Measurements from ENCODE around the gene NOP53.
"Not testable (repeated sequence)": the region's sequence is repeated elsewhere in the genome, so short reads cannot be mapped to it uniquely, and the experiment has no call there.

The NOP53 gene

GRCh38 chr19:47755065-47755761, 9.9 kb downstream of the NOP53 start:
- DNase-seq, result no peak

- DNase-seq, result no peak
These were observed 10.6 kb downstream of the NOP53 start for GRCh38 chr19:47755762-47756626.

GRCh38 chr19:47756627-47756929, 11.2 kb downstream of the NOP53 start:
- DNase-seq, result no peak

DNA sequence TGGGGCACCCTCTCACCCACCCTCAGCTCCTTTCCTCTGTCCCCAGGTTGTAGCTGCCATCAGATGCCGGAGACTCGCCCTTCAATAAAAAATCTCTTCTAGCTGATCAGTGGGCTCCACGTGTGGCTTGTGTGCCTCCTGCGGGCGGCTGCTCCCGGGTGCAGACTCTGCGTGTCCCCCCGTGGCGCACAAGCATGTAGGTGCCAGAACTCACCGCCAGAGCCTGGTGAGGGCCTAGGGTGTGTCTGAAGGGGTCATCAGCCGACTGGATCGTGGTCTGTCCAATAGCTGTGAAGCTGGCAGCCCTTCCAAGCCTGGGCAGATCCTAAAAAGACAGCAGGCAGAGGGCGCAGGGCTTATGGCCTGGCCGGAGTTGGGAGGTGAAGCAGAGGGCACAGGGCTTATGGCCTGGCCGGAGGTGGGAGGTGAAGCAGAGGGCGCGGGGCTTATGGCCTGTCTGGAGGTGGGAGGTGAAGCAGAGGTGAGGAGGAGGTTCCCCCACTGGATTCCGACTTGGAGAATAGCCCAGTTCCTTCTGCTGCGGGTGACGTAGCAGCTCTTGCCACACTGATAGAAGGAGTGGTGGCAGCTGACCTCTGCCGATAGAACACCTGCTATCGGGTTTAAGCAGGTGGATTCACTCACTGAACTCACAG, 11.7 kb downstream of the NOP53 start:
- DNase-seq, result no peak

- no peak for DNase-seq
These were observed 12.5 kb downstream of the NOP53 start for GRCh38 chr19:47757617-47758442.

- peak; percentile 23 for DNase-seq
These were observed 13.1 kb downstream of the NOP53 start for GRCh38 chr19:47758443-47758804.

GRCh38 chr19:47760632-47760999, 15.3 kb downstream of the NOP53 start:
- no peak for DNase-seq

- DNase-seq, result no peak
These were observed 16.2 kb downstream of the NOP53 start for GRCh38 chr19:47761566-47761965.

DNA sequence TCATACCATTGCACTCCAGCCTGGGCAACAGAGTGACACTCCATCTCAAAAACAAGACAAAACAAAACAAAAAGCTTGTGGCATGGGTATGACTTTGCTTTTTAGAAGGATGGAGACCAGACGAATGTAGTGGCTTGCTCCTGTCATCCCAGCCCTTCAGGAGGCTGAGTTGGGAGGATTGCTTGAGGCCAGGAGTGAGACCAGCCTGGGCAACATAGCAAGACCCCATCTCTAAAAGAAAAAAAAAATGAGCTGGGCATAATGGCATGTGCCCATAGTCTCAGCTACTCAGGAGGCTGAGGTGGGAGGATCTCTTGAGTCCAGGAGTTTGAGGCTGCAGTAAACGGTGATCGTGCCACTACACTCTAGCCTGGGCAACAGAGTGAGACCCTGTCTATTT, 16.8 kb downstream of the NOP53 start:
- DNase-seq, result no peak

GRCh38 chr19:47762615-47763308, 17.4 kb downstream of the NOP53 start:
- no peak for DNase-seq

- not testable (repeated sequence) for DNase-seq
These were observed 19.4 kb downstream of the NOP53 start for GRCh38 chr19:47764705-47765104.

DNA sequence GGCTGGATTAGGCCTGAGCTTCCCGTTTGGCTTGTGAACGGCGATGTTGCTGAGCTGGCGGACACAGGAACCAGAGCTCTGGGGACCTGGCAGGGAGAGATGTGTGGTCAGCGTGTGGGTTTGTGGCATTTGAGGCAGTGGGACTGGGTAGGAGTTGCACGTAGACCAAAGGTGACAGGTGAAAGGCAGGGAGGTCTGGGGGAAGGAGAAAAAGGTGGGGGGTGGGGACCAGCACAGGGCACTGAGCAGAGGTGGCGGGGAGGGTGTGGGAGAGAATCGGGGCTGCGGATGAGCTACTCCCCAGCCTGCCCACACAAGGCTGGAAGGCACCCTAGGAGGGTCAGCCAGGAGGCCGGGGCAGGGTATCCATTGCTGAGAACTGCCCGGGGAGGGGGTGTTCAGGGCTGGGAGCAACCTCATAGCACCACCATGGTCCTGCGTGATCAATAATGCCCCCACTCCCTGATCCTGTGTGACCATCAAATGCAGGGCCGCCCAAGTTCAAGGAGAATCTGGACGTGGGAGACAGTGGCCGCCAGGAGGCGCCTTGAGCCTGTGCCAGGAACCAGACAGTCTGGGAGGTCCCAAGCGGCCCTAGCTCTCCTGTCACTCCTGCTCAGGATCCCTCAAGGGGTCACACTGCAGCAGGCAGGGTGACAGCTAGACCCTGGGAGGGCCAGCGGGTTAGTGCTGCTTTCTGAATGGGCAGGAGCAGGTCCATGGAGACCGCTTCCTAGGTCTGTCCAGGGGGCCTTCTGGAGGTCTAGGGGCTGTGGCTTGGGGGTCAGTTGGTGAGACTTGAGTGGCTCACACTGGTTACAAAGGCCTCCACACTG, 20.4 kb downstream of the NOP53 start:
- DNase-seq, result peak; percentile 39

GRCh38 chr19:47766359-47766620, 20.9 kb downstream of the NOP53 start:
- DNase-seq, result no peak

DNA sequence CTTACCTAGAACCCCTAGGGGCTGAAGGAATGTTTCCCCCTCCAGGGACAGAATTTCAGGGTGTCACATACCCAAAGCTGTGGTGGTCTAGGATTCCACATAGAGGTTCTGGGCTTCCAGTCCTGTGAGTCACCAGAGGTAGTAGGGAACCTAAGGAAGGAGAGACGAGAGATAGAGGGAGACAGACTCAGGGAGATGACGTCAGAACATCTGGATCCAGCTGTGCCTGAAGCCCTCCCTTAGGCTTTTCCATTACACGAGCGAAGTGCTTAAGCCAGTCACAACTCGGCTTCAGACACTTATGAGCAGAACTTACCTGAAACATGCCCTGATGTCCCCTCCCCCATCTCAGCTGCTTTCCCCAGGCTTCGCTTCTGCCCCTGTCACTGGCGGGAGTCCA, 21.3 kb downstream of the NOP53 start:
- no peak for DNase-seq

DNA sequence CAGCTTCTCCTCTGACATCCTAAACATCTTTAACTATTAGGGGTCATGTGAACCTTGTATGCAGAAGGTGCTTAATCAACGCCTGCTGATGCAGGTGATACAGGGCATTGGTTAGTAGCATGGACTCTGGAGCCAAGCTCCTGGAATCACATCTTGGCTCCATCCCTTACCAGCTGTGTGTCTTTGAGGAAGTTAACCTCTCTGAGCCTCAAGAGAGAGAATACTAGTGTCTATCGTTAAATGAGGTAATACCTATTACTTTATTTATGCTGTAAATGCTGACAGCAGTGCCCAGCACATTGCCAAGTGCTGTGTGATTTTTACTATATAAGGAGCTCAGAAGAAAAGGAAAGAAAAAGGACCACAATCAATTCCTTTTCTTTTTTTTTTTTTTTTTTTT, 22.0 kb downstream of the NOP53 start:
- no peak for DNase-seq

DNA sequence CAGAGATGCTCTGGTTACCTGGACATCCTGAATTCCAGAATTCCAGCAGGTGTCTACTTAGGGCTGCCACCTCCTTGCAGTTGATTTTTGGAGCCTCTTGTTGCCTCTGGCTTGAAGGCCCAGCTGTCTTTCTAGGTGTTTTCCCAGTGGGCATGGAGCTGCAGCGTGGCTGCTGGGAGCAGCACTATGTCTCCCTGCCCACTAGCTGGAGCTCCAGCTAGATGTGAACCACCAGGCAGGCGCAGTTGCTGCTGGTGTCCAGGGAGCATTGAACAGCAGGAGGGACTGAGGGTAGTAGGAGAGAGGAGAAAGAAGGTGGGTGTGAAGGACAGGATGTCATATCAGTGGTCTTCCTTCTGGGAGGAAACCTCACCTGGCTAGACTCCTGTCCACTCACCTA, 23.3 kb downstream of the NOP53 start:
- DNase-seq, result no peak

DNA sequence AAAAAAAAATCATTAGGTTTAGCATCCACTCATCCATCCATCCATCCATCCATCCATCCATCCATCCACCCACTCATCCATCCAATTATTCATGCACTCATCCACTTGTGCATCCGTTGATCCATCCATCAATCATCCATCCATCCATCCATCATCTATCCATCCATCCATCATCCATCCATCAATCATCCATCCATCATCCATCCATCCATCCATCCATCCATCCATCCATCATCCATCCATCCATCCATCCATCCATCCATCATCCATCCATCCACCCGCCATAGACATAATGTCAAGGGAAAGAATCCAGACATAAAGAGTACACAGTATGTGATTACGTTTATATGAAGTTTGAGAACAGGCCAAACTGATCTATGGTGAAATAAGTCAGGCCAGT, 24.2 kb downstream of the NOP53 start:
- no peak for DNase-seq

DNA sequence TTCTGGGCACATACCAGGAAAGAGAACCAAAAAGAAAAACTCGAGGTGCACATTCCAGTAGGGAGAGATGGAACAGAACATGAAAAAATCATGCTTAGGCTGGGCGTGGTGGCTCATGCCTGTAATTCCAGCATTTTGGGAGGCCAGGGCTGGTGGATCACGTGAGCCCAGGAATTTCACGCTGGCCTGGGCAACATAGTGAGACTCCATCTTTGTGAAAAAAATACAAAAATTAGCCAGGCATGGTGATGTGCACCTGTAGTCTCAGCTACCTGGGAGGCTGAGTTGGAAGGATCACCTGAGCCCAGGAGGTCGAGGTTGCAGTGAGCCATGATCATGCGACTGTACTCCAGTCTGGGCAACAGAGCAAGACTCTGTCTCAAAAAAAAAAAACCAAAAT, 25.9 kb downstream of the NOP53 start:
- not testable (repeated sequence) for DNase-seq

GRCh38 chr19:47776568-47776967, 31.2 kb downstream of the NOP53 start:
- DNase-seq, result no peak

- DNase-seq, result not testable (repeated sequence)
These were observed 32.1 kb downstream of the NOP53 start for GRCh38 chr19:47777245-47778048.
